ENCODE measurements around the gene HM13. TPM values are rescaled to one million over a fixed set of nuclear protein-coding genes. Genes with fewer than 3 reads are reported as not detected.

Gene HM13
- total and polyA plus RNA-seq, 2 donors (not counting 3 experiments of a cell fraction or from before 2014, with no cell fraction given) = 211 to 218 TPM

- DNase-seq (ENCODE audit: low read depth, low spot score) = peak; percentile 60
- Histone ChIP-seq H3K9me3 (replicated peaks; ENCODE audit: control insufficient read depth, insufficient read depth, low read length) (no peaks in the 10 kb centered on the region), H3K27me3 (ENCODE audit: control insufficient read depth in 2 of 2, insufficient read depth in 2 of 2, low read length in 2 of 2) (no peaks in the 10 kb centered on the region), H4K20me1 (replicated peaks; ENCODE audit: control insufficient read depth, extremely low read depth, insufficient read depth, low read length) (no peaks in the 10 kb centered on the region), H3K9ac (replicated peaks; ENCODE audit: extremely low read depth, insufficient read depth, low read length) (peak overlapping the region; percentile 99), H3K36me3 (ENCODE audit: control insufficient read depth in 2 of 2, extremely low read depth in 1 of 2, insufficient read depth in 2 of 2, low read length in 2 of 2) (no peaks in the 10 kb centered on the region), H3K4me2 (ENCODE audit: insufficient read depth, low read length) (peak overlapping the region; percentile 71), H3K27ac (ENCODE audit: insufficient read depth, low read depth, low read length) (peak overlapping the region; percentile 100), H3K4me3 (replicated peaks in 1 of 3; ENCODE audit: insufficient read depth in 1 of 3, low read depth in 1 of 3, low read length in 3 of 3) (peak overlapping the region; percentile 29 to 94 (median 68)), H3K4me1 (ENCODE audit: control insufficient read depth, extremely low read depth, insufficient read depth, low read length) (peaks cover 59% of the 10 kb centered on the region), H2AFZ (ENCODE audit: low read depth, low read length) (no peak overlapping the region), H3K79me2 (ENCODE audit: control insufficient read depth, insufficient read depth, low read length) (peaks cover 26% of the 10 kb centered on the region), H3K9me1 (replicated peaks; ENCODE audit: control insufficient read depth, extremely low read depth, insufficient read depth, low read length) (no peaks in the 10 kb centered on the region)
- ChIA-PET CTCF (interaction anchor here (1.1 to 12.8 kb wide), 3 partner anchors 41 to 117 kb away, joined by 3 to 1817 read pairs (median 3); partner anchors contain the start of gene HM13), POLR2A (interaction anchor here (0.8 to 2.8 kb wide), 4 partner anchors 34 to 46 kb away, joined by 3 to 20 read pairs (median 6); no protein-coding TSS in a partner anchor)
- peak; percentile 75 for FAIRE-seq
- no TSS peak for BruUV-seq (replicated peaks)
- dilution Hi-C loops (cut with MboI; ENCODE audit: extremely low pct_ligation_motif_present, low sequenced_read_pairs) = no loop called here
- TF ChIP-seq POLR2A (IDR thresholded peaks at IDR 0.05; ENCODE audit: low read depth, low read length) = peak; percentile 87
- TF ChIP-seq GATA2 (IDR thresholded peaks at IDR 0.05; ENCODE audit: insufficient read depth, insufficient read length, low read depth, low read length) = no peak
- peak; percentile 67 for TF ChIP-seq POLR2AphosphoS5 (IDR thresholded peaks at IDR 0.05; ENCODE audit: insufficient read depth, low read depth, low read length)
- TF ChIP-seq EZH2 (IDR thresholded peaks at IDR 0.05; ENCODE audit: borderline replicate concordance, low read depth, low read length, severe bottlenecking) = no peak
- intact Hi-C loops (cut with micrococcal nuclease) = no loop called here
These were observed 92.8 kb downstream of the HM13 start for GRCh38 chr20:31606804-31607639.

- CTCF ChIA-PET = interaction anchor here (1.1 to 12.8 kb wide), 4 partner anchors 42 to 116 kb away, joined by 3 to 1817 read pairs (median 4); partner anchors contain the start of gene HM13
- Histone ChIP-seq H3K36me3 (ENCODE audit: control insufficient read depth in 2 of 2, extremely low read depth in 1 of 2, insufficient read depth in 2 of 2, low read length in 2 of 2) (no peaks in the 10 kb centered on the region), H3K79me2 (ENCODE audit: control insufficient read depth, insufficient read depth, low read length) (peaks cover 26% of the 10 kb centered on the region), H3K4me3 (replicated peaks in 1 of 3; ENCODE audit: insufficient read depth in 1 of 3, low read depth in 1 of 3, low read length in 3 of 3) (no peak overlapping the region), H3K27ac (ENCODE audit: insufficient read depth, low read depth, low read length) (peak overlapping the region; percentile 100), H4K20me1 (replicated peaks; ENCODE audit: control insufficient read depth, extremely low read depth, insufficient read depth, low read length) (no peaks in the 10 kb centered on the region), H3K9ac (replicated peaks; ENCODE audit: extremely low read depth, insufficient read depth, low read length) (peak overlapping the region; percentile 99), H3K4me2 (ENCODE audit: insufficient read depth, low read length) (peak overlapping the region; percentile 71), H3K9me1 (replicated peaks; ENCODE audit: control insufficient read depth, extremely low read depth, insufficient read depth, low read length) (no peaks in the 10 kb centered on the region), H3K4me1 (ENCODE audit: control insufficient read depth, extremely low read depth, insufficient read depth, low read length) (peaks cover 59% of the 10 kb centered on the region), H2AFZ (ENCODE audit: low read depth, low read length) (no peak overlapping the region), H3K27me3 (ENCODE audit: control insufficient read depth in 2 of 2, insufficient read depth in 2 of 2, low read length in 2 of 2) (no peaks in the 10 kb centered on the region), H3K9me3 (replicated peaks; ENCODE audit: control insufficient read depth, insufficient read depth, low read length) (no peaks in the 10 kb centered on the region)
- TF ChIP-seq FOS (IDR thresholded peaks at IDR 0.05; ENCODE audit: borderline replicate concordance, insufficient read depth, low read length) (no peak), JUN (IDR thresholded peaks at IDR 0.05; ENCODE audit: borderline replicate concordance, insufficient read depth, insufficient read length, low read depth) (no peak), MYC (IDR thresholded peaks at IDR 0.05; ENCODE audit: low read depth, low read length) (no peak)
- dilution Hi-C loops (cut with MboI; ENCODE audit: extremely low pct_ligation_motif_present, low sequenced_read_pairs) (no loop called here), intact Hi-C loops (cut with micrococcal nuclease) (no loop called here)
- POLR2A ChIA-PET = interaction anchor here (1.0 to 2.8 kb wide), 4 partner anchors 34 to 47 kb away, joined by 6 to 20 read pairs (median 7); no protein-coding TSS in a partner anchor
- BruUV-seq (replicated peaks) = no TSS peak
- FAIRE-seq (peak; percentile 69), DNase-seq (ENCODE audit: low read depth, low spot score) (peak; percentile 47)
These were observed 93.5 kb downstream of the HM13 start for GRCh38 chr20:31607640-31608250.

Measured in endothelial cell of umbilical vein (primary cell).